ENCODE results near the gene TPPP2. TPM values are rescaled to one million over a fixed set of nuclear protein-coding genes. Genes with fewer than 3 reads are reported as not detected.

The TPPP2 gene
- total RNA-seq, 4 donors from 2014 or later: not detected

- Histone ChIP-seq H3K36me3 (no peaks in the 10 kb centered on the region), H3K27ac (replicated peaks in 1 of 4) (no peak within 1 kb of the TSS), H3K4me3 (no peak within 1 kb of the TSS), H3K9me3 (no peaks in the 10 kb centered on the region), H3K27me3 (no peaks in the 10 kb centered on the region), H3K4me1 (peaks cover 44 to 48% (median 45%) of the 10 kb centered on the region in 4 donors)
- 76% methylated on average over 11 of the region's 11 CpGs for WGBS
- TF ChIP-seq CTCF (IDR thresholded peaks at IDR 0.05) (no peak), EP300 (IDR thresholded peaks at IDR 0.05) (no peak)
- intact Hi-C loops (cut with DNase I): loop anchor here (10.0 kb wide), 1 partner anchor 187 kb away; no protein-coding TSS in a partner anchor
- DNase-seq (ENCODE audit: extremely low spot score): no peak
These were observed 11.8 kb downstream of the TPPP2 start, which contains the start of gene RNASE7 for GRCh38 chr14:21041676-21042433. TSS of gene RNASE7 (plus strand) at chr14:21042362. CDS start at chr14:21042993, 631 bp downstream.

- no peaks in the 10 kb centered on the region for H3K27me3 ChIP-seq
- H3K36me3 ChIP-seq: no peaks in the 10 kb centered on the region
- no peaks in the 10 kb centered on the region for H3K9me3 ChIP-seq
- WGBS: 55% methylated on average over 8 of the region's 8 CpGs
- TF ChIP-seq POLR2AphosphoS5 (IDR thresholded peaks at IDR 0.05): no peak
- H3K4me1 ChIP-seq: peaks cover 46 to 53% (median 49%) of the 10 kb centered on the region in 4 donors
- H3K4me3 ChIP-seq: no peak overlapping the region
- DNase-seq (ENCODE audit: extremely low spot score): no peak
- intact Hi-C loops (cut with DNase I): loop anchor here (10.0 kb wide), 1 partner anchor 188 kb away; no protein-coding TSS in a partner anchor
- no peak overlapping the region for H3K27ac ChIP-seq (replicated peaks in 1 of 4)
These were observed 12.9 kb downstream of the TPPP2 start for GRCh38 chr14:21042918-21043317.

GRCh38 chr14:21043387-21043973, 13.5 kb downstream of the TPPP2 start:
- TF ChIP-seq POLR2A (IDR thresholded peaks at IDR 0.05; ENCODE audit: low read depth): no peak
- no peaks in the 10 kb centered on the region for H3K27me3 ChIP-seq
- H3K36me3 ChIP-seq: no peaks in the 10 kb centered on the region
- peaks cover 40 to 53% (median 46%) of the 10 kb centered on the region in 4 donors for H3K4me1 ChIP-seq
- 44% methylated on average over 2 of the region's 2 CpGs for WGBS
- no peak overlapping the region for H3K4me3 ChIP-seq
- DNase-seq (ENCODE audit: extremely low spot score): no peak
- no peaks in the 10 kb centered on the region for H3K9me3 ChIP-seq
- intact Hi-C loops (cut with DNase I): loop anchor here (10.0 kb wide), 1 partner anchor 189 kb away; no protein-coding TSS in a partner anchor
- H3K27ac ChIP-seq (replicated peaks in 1 of 4): no peak overlapping the region

GRCh38 chr14:21043974-21044618, 14.1 kb downstream of the TPPP2 start:
- no peak overlapping the region for H3K4me3 ChIP-seq
- 48% methylated on average over 6 of the region's 6 CpGs for WGBS
- intact Hi-C loops (cut with DNase I): loop anchor here (10.0 kb wide), 1 partner anchor 189 kb away; no protein-coding TSS in a partner anchor
- no peak for DNase-seq (ENCODE audit: extremely low spot score)
- no peak overlapping the region for H3K27ac ChIP-seq (replicated peaks in 1 of 4)
- no peaks in the 10 kb centered on the region for H3K9me3 ChIP-seq
- H3K4me1 ChIP-seq: peaks cover 34 to 50% (median 40%) of the 10 kb centered on the region in 4 donors
- H3K36me3 ChIP-seq: no peaks in the 10 kb centered on the region
- TF ChIP-seq POLR2AphosphoS5 (IDR thresholded peaks at IDR 0.05) (no peak), EP300 (IDR thresholded peaks at IDR 0.05) (no peak), POLR2A (IDR thresholded peaks at IDR 0.05; ENCODE audit: low read depth) (no peak), CTCF (IDR thresholded peaks at IDR 0.05) (no peak)
- H3K27me3 ChIP-seq: no peaks in the 10 kb centered on the region

GRCh38 chr14:21047378-21047781, 17.4 kb downstream of the TPPP2 start:
- Histone ChIP-seq H3K4me1 (peaks cover 24 to 37% (median 29%) of the 10 kb centered on the region in 4 donors), H3K4me3 (no peak overlapping the region), H3K27ac (replicated peaks in 1 of 4) (peak overlapping the region in 1 of 4 donors; percentile 5), H3K36me3 (no peaks in the 10 kb centered on the region), H3K27me3 (no peaks in the 10 kb centered on the region), H3K9me3 (no peaks in the 10 kb centered on the region)
- TF ChIP-seq POLR2A (IDR thresholded peaks at IDR 0.05; ENCODE audit: low read depth) (no peak), CTCF (IDR thresholded peaks at IDR 0.05) (no peak)
- intact Hi-C loops (cut with DNase I): loop anchor here (10.0 kb wide), 1 partner anchor 193 kb away; no protein-coding TSS in a partner anchor
- no peak for DNase-seq (ENCODE audit: extremely low spot score)
- WGBS: 51% methylated on average over 2 of the region's 2 CpGs

Data from esophagus muscularis mucosa (tissue), 4 donors.